ENCODE data around the gene HSPA1L. TPM values are rescaled to one million over a fixed set of nuclear protein-coding genes. Genes with fewer than 3 reads are reported as not detected.

HSPA1L gene
- total and polyA plus RNA-seq, 8 donors: 0.46 to 1.2 (median 0.68) TPM

DNA sequence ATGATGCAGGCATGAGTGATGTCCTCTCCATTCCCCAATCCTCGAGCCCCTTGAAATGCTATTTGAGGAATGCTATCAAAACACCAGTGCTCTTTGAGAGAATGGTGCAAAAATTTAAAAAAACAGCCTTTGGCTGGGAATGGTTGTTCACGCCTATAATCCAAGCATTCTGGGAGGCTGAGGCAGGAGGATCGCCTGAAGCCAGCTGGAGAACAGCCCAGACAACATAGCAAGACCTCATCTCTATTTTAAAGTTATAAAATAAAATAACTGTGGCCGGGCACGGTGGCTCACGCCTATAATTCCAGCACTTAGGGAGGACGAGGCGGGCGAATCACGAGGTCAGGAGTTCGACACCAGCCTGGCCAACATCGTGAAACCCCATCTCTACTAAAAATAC is 15.3 kb downstream of the HSPA1L start:
- TF ChIP-seq, protein P1, sequence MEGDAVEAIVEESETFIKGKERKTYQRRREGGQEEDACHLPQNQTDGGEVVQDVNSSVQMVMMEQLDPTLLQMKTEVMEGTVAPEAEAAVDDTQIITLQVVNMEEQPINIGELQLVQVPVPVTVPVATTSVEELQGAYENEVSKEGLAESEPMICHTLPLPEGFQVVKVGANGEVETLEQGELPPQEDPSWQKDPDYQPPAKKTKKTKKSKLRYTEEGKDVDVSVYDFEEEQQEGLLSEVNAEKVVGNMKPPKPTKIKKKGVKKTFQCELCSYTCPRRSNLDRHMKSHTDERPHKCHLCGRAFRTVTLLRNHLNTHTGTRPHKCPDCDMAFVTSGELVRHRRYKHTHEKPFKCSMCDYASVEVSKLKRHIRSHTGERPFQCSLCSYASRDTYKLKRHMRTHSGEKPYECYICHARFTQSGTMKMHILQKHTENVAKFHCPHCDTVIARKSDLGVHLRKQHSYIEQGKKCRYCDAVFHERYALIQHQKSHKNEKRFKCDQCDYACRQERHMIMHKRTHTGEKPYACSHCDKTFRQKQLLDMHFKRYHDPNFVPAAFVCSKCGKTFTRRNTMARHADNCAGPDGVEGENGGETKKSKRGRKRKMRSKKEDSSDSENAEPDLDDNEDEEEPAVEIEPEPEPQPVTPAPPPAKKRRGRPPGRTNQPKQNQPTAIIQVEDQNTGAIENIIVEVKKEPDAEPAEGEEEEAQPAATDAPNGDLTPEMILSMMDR (IDR thresholded peaks at IDR 0.05): no peak
- ATAC-seq (no peak), FAIRE-seq (no peak), DNase-seq (no peak)
- 90 to 93% methylated on average over 12 of the region's 12 CpGs for WGBS, 2 donors
- Histone ChIP-seq H3K4me1 (no peaks in the 10 kb centered on the region), H3K9me3 (no peaks in the 10 kb centered on the region), H3K36me3 (no peaks in the 10 kb centered on the region), H3K27me3 (no peaks in the 10 kb centered on the region), H3K27ac (no peak overlapping the region), H3K4me3 (no peak overlapping the region)
- intact Hi-C loops (cut with DNase I): no loop called here

DNA sequence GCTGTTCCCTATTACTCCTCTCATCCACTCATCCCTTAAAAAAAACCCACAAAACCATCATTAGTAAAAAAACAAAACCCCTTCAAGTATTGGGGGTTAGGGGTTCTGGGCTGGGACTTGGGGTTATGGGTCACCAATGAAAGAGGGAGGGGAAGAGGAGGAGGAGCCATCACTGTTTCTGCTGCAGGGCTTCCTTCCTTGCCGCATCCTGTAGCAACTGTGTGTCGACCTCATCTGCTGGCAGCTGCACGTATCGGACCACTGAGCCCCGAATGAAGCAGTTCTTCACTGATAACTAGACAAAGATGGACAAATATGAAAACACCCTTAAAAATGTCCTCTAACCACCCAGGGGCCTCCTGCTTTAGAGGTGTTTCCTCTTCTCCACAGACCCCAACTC is 17.5 kb downstream of the HSPA1L start:
- H3K4me1 ChIP-seq: peaks cover 0 to 7% (median 5%) of the 10 kb centered on the region in 3 donors
- H3K4me3 ChIP-seq: no peak overlapping the region
- DNase-seq (peak in 1 of 6 donors; percentile 6), ATAC-seq (no peak), FAIRE-seq (no peak)
- H3K9me3 ChIP-seq: no peaks in the 10 kb centered on the region
- 67 to 86% methylated on average over 5 of the region's 5 CpGs for WGBS, 2 donors
- H3K36me3 ChIP-seq: no peaks in the 10 kb centered on the region
- TF ChIP-seq, protein P1 (IDR thresholded peaks at IDR 0.05): no peak
- intact Hi-C loops (cut with DNase I): no loop called here
- H3K27me3 ChIP-seq: no peaks in the 10 kb centered on the region
- H3K27ac ChIP-seq: no peak overlapping the region

DNA sequence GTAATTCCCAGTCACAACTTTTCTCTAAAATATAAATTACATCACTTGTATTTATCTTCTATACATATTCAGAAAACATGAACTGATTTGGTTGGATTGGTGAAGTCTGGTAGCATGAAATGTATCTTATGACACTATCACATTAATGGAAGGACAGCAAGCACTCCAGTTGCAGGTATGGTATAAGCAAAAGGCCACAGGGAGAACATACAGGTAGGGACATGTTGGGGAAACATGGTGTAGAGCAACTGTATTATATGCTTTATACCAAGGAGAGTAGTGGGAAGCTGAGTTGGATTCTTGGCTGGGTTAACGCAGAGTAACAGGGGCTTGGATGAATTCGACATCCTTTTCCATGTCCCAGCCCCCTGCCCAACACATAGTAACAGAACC is 18.1 kb downstream of the HSPA1L start:
- TF ChIP-seq, protein P1 (IDR thresholded peaks at IDR 0.05): no peak
- Histone ChIP-seq H3K4me1 (peaks cover 0 to 7% (median 5%) of the 10 kb centered on the region in 3 donors), H3K36me3 (no peaks in the 10 kb centered on the region), H3K9me3 (no peaks in the 10 kb centered on the region), H3K27me3 (no peaks in the 10 kb centered on the region), H3K4me3 (no peak overlapping the region), H3K27ac (no peak overlapping the region)
- no peak for FAIRE-seq
- intact Hi-C loops (cut with DNase I): no loop called here
- DNase-seq: no peak
- ATAC-seq: no peak
- 84 to 94% methylated on average over 2 of the region's 2 CpGs for WGBS, 2 donors

DNA sequence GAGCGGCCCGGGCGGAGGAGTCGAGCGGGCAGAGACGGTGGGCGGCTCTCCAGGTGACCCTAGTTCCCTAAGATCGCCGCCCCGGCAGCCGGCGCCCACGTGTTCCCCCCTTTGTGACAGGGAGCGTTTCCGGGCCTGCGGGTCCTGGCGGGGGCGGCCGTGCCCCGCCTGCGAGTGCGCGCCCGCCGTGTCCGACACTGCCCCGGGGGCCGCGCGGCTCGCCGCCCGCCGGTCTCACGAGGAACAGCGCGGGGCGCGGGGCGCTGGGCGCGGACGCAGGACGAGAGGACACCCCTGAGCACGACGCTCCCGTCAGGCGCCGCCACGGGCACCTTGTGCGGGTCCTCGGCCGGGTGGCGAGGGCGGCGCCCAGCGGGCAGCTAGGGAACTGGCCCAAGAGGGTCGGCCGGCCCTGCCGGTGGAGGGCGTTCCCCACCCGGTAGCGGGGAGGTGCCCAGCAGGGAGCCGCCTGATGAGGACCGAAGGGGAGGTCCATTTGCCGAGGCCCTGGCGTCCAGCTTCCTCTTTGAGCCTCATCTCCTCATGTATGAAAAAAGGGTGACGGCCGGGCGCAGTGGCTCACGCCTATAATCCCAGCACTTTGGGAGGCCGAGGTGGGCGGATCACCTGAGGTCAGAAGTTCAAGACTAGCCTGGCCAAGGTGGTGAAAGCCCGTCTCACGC is 19.3 kb downstream of the HSPA1L start, which contains the start of gene VARS1:
VARS1 (minus strand) TSS at position 137 of the 683 bp plus-strand sequence. CDS start 535 bp downstream, outside the sequence.
- 0 to 1% methylated on average over 43 to 75 of the region's 75 CpGs for WGBS, 2 donors
- intact Hi-C loops (cut with DNase I): no loop called here
- ATAC-seq: peak; percentile 95 to 96 (median 96)

More for the DNA sequence above, 19.3 kb downstream of the HSPA1L start, which contains the start of gene VARS1:
- Histone ChIP-seq H3K27me3 (no peaks in the 10 kb centered on the region), H3K9me3 (no peaks in the 10 kb centered on the region), H3K4me3 (peak within 1 kb of the TSS; percentile 60 to 96 (median 90)), H3K36me3 (no peaks in the 10 kb centered on the region), H3K4me1 (peaks cover 0 to 12% (median 5%) of the 10 kb centered on the region in 3 donors), H3K27ac (peak within 1 kb of the TSS; percentile 83 to 94 (median 92))
- TF ChIP-seq, protein P1 (IDR thresholded peaks at IDR 0.05): peak; percentile 61 to 86 (median 78)
- DNase-seq (peak; percentile 90 to 97 (median 93)), FAIRE-seq (no peak)

All from pancreas (tissue), 10 donors.